OCI-LY1 (cell line): ENCODE measurements around the gene OPTC.

Experiments used
- H2AFZ ChIP-seq: fragments of 200-600 bp; sonication (generic), shearing (Covaris generic); 2 replicates; pipeline ENCODE4 v1.6.0; 2014; ENCODE audit warnings: antibody characterized with exemption, mild to moderate bottlenecking, low read length
- H3F3A ChIP-seq: fragments of 200-600 bp; sonication (generic), shearing (Covaris generic); 2 replicates; pipeline ENCODE4 v1.6.0; 2014; ENCODE audit warnings: mild to moderate bottlenecking, antibody characterized with exemption, low read length, moderate library complexity; ENCODE audit not compliant: insufficient read depth
- H3K27ac ChIP-seq: fragments of 200-600 bp; sonication (generic); 2 replicates; pipeline ENCODE4 v1.5.1; 2014; ENCODE audit warnings: low read length, mixed run types, mild to moderate bottlenecking, low read depth; ENCODE audit not compliant: poor library complexity, severe bottlenecking
- H3K27me3 ChIP-seq: fragments of 200-600 bp; sonication (generic); 2 replicates; pipeline ENCODE4 v1.6.0; 2014; ENCODE audit warnings: antibody characterized with exemption, mild to moderate bottlenecking, low read length, moderate library complexity; ENCODE audit not compliant: insufficient read depth
- H3K36me3 ChIP-seq: fragments of 200-600 bp; sonication (generic); 2 replicates; pipeline ENCODE4 v1.6.1; 2014; ENCODE audit warnings: mild to moderate bottlenecking, antibody characterized with exemption, low read length, moderate library complexity, mixed read lengths; ENCODE audit not compliant: insufficient read depth
- H3K4me1 ChIP-seq: fragments of 200-600 bp; sonication (generic); 2 replicates; pipeline ENCODE4 v1.5.1; 2014; ENCODE audit warnings: mild to moderate bottlenecking, low read length, moderate library complexity; ENCODE audit not compliant: insufficient read depth, severe bottlenecking
- H3K4me2 ChIP-seq: fragments of 200-600 bp; sonication (generic), shearing (Covaris generic); 2 replicates; pipeline ENCODE4 v1.6.1; 2014; ENCODE audit warnings: low read length
- H3K4me3 ChIP-seq: fragments of 200-600 bp; sonication (generic); 2 replicates; pipeline ENCODE4 v1.5.1; 2014; ENCODE audit warnings: low read length, low read depth, mild to moderate bottlenecking, mixed read lengths; ENCODE audit not compliant: poor library complexity, severe bottlenecking
- H3K79me2 ChIP-seq: fragments of 200-600 bp; shearing (Covaris generic); 2 replicates; pipeline ENCODE4 v1.6.1; 2016; ENCODE audit warnings: mixed run types, low read length, mixed read lengths; ENCODE audit not compliant: insufficient read depth
- H3K9ac ChIP-seq: fragments of 200-600 bp; sonication (generic), shearing (Covaris generic); 2 replicates; pipeline ENCODE4 v1.6.1; 2014; ENCODE audit warnings: mild to moderate bottlenecking, low read length, mixed read lengths
- H3K9me2 ChIP-seq: fragments of 200-600 bp; sonication (generic), shearing (Covaris generic); 2 replicates; pipeline ENCODE4 v1.6.1; 2014; ENCODE audit warnings: low read depth, mild to moderate bottlenecking, low read length, mixed read lengths
- H3K9me3 ChIP-seq: fragments of 200-600 bp; shearing (Covaris generic); 2 replicates; pipeline ENCODE4 v1.6.1; 2014; ENCODE audit warnings: low read length, mixed read lengths
- H4K20me1 ChIP-seq: fragments of 200-600 bp; sonication (generic), shearing (Covaris generic); 2 replicates; pipeline ENCODE4 v1.6.0; 2016; ENCODE audit warnings: mild to moderate bottlenecking, low read length; ENCODE audit not compliant: insufficient read depth
- EZH2 ChIP-seq: fragments of 200-600 bp; sonication (generic), shearing (Covaris generic); IDR thresholded peaks from 2 replicates; pipeline ENCODE4 v1.8.0; 2017; ENCODE audit warnings: borderline replicate concordance, mixed run types, mild to moderate bottlenecking, antibody characterized with exemption, low read length, moderate library complexity, mixed read lengths
- TF ChIP-seq, protein P1 (sequence below): fragments of 200-600 bp; sonication (generic), shearing (Covaris generic); IDR thresholded peaks from 2 replicates; pipeline ENCODE4 v1.5.1; 2017; ENCODE audit warnings: mild to moderate bottlenecking, antibody characterized with exemption, low read length, moderate library complexity, mixed read lengths

OPTC gene

DNA sequence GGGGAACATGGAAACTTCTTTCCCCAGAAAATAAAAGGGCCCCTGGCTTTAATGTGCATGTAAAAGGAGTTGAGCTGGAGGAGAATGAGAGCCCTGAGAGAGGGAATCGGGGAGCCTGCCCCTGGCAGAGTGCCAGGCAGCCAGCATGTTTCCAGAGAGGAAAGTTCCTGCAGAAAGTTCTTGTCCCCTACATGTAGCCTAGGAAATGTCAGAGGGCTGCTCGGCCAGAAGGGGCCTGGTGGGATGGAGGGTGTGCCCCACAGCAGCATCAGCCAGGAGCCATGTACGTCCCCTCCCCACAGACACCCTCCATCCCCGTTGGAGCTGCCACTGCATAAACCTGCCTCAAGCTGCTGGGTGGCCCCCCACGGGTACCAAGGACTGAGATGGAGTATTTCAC is 23.7 kb upstream of the OPTC start:
- Histone ChIP-seq H3K9me2 (no peaks in the 10 kb centered on the region), H3K9ac (peak overlapping the region; percentile 20; the same call in 1 of the 2 replicates), H3K4me1 (peaks cover 38% of the 10 kb centered on the region)

DNA sequence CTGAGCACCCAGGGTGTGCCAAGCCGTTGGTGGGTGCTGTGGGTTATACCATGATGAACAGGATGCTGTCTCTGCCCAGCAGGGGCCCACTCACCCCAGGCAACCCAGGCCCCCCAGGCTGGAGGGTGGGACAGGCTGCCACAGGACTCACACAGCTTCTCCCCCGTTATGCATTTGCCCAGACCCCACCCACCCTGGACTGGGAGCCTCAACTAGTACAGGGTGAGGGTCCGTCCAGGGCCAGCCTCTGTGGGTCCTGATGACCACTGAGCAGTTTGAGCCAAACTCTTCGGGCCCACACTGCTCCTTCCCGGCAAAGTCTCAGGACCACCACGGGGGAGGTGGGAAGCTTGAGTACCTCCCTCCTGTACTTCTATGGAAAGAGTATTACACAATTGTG is 22.1 kb upstream of the OPTC start:
- H3K4me2 ChIP-seq: no peak overlapping the region
- H4K20me1 ChIP-seq: no peaks in the 10 kb centered on the region
- H3K9ac ChIP-seq: no peak overlapping the region
- no peak overlapping the region for H2AFZ ChIP-seq
- H3K27ac ChIP-seq: no peak overlapping the region
- H3K79me2 ChIP-seq: no peaks in the 10 kb centered on the region
- H3K27me3 ChIP-seq: no peaks in the 10 kb centered on the region
- TF ChIP-seq, protein P1, sequence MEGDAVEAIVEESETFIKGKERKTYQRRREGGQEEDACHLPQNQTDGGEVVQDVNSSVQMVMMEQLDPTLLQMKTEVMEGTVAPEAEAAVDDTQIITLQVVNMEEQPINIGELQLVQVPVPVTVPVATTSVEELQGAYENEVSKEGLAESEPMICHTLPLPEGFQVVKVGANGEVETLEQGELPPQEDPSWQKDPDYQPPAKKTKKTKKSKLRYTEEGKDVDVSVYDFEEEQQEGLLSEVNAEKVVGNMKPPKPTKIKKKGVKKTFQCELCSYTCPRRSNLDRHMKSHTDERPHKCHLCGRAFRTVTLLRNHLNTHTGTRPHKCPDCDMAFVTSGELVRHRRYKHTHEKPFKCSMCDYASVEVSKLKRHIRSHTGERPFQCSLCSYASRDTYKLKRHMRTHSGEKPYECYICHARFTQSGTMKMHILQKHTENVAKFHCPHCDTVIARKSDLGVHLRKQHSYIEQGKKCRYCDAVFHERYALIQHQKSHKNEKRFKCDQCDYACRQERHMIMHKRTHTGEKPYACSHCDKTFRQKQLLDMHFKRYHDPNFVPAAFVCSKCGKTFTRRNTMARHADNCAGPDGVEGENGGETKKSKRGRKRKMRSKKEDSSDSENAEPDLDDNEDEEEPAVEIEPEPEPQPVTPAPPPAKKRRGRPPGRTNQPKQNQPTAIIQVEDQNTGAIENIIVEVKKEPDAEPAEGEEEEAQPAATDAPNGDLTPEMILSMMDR: no peak
- no peak for TF ChIP-seq EZH2
- H3K9me2 ChIP-seq: no peaks in the 10 kb centered on the region
- no peaks in the 10 kb centered on the region for H3K36me3 ChIP-seq
- no peaks in the 10 kb centered on the region for H3K9me3 ChIP-seq
- no peak overlapping the region for H3K4me3 ChIP-seq
- no peaks in the 10 kb centered on the region for H3F3A ChIP-seq
- H3K4me1 ChIP-seq: peaks cover 38% of the 10 kb centered on the region

More for the DNA sequence above, 23.7 kb upstream of the OPTC start:
- Histone ChIP-seq H3K9me3 (no peaks in the 10 kb centered on the region), H4K20me1 (no peaks in the 10 kb centered on the region), H3K36me3 (no peaks in the 10 kb centered on the region), H3K79me2 (no peaks in the 10 kb centered on the region), H3K4me3 (no peak overlapping the region), H3K27ac (no peak overlapping the region), H3F3A (no peaks in the 10 kb centered on the region), H3K27me3 (no peaks in the 10 kb centered on the region), H2AFZ (no peak overlapping the region), H3K4me2 (peak overlapping the region; percentile 4; the same call in 1 of the 2 replicates)
- TF ChIP-seq, protein P1: no peak
- TF ChIP-seq EZH2: no peak

DNA sequence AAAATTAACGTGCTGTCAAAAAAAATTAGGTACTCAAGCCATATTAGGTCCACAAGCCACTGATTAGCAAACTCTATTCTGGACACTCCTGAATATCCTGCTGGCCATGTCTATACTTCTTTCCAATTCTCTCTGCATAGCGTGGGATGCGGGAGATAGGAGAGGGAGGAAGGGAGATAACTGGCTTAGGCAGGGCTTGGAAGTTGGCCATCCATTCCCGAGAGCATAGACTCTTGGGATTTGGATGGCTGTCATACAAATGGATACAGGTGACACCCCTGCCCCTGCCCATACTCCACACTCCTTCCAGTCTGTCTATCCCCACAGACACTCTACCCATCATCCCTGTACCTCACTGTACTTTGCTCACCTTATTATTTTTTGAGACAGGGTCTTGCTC is 20.7 kb upstream of the OPTC start:
- Histone ChIP-seq H3K79me2 (no peaks in the 10 kb centered on the region), H3F3A (peaks cover 1% of the 10 kb centered on the region; the same call in 1 of the 2 replicates), H3K27me3 (no peaks in the 10 kb centered on the region), H3K4me3 (no peak overlapping the region), H3K36me3 (no peaks in the 10 kb centered on the region), H3K4me1 (peaks cover 53% of the 10 kb centered on the region), H3K9ac (no peak overlapping the region), H3K9me2 (no peaks in the 10 kb centered on the region), H3K9me3 (no peaks in the 10 kb centered on the region), H3K4me2 (no peak overlapping the region), H3K27ac (no peak overlapping the region), H4K20me1 (no peaks in the 10 kb centered on the region), H2AFZ (no peak overlapping the region)
- TF ChIP-seq, protein P1: no peak
- TF ChIP-seq EZH2: no peak
